ENCODE data around the gene BLOC1S1. TPM values are rescaled to one million over a fixed set of nuclear protein-coding genes. Genes with fewer than 3 reads are reported as not detected.

Gene BLOC1S1
- total and polyA plus RNA-seq, 9 of the 15 experiments (the other 6 are each of a cell fraction or from before 2014, with no cell fraction given) = 75.2 to 161 (median 98.8) TPM

DNA sequence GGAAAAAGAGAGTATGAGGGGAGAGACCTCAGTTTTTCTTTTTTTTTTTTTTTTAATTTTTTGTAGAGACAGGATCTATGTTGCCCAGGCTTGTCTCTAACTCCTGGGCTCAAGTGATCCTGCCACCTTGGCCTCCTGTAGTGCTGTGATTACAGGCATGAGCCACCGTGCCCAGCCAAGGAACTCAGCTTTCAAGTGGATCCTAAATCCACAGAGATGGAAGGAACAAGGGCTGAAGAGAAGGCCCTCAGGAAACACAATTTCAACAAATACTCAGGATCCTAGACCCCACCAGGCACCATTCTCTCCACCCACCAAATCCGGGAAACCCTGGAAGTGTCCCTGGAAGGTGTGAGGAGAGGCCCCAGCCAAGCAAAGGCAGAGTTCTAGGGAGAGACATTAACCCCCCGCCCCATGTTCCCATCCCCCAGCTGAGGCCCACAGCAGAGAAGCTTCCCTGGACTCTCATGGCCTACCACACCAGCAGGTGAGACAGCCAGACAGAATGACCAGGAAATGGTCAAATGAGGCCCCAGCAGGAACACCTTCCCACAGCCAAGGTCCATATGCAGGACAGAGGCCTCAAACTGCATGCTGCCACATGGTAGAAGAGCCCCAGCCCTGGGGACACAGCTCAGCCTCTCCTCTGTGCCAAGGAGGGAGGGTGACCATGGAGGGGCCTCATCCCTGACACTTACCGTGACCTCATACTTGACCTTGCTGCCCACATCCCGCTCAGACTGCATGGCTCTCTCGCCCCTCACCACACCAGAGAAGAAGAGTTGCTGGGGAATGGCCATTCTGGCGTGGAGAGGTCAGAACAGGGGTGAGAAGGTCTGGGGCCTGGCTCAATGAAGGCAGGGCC, 22.3 kb upstream of the BLOC1S1 start:
- Histone ChIP-seq H2AFZ (ENCODE audit: low read depth, low read length) (no peak overlapping the region), H3K9me1 (ENCODE audit: control insufficient read depth, insufficient read depth, low read length) (no peaks in the 10 kb centered on the region), H3K27ac (ENCODE audit: extremely low read depth, low read depth, low read length) (no peak overlapping the region), H3K27me3 (ENCODE audit: control insufficient read depth in 2 of 2, insufficient read depth in 2 of 2, low read length in 2 of 2) (peaks cover 23 to 47% of the 10 kb centered on the region in 2 experiments; a peak in 4 of 5 replicates), H3K4me1 (replicated peaks in 1 of 2; ENCODE audit: control insufficient read depth in 2 of 2, insufficient read depth in 2 of 2, low read length in 2 of 2) (peaks cover 0 to 10% of the 10 kb centered on the region in 2 experiments; a peak in 1 of 5 replicates), H3K4me3 (no peak overlapping the region), H3K4me2 (ENCODE audit: insufficient read depth, low read length) (no peak overlapping the region), H3K9ac (ENCODE audit: insufficient read depth in 1 of 2, low read depth in 2 of 2, low read length in 2 of 2) (no peak overlapping the region; a peak in 1 of 4 replicates), H3K79me2 (ENCODE audit: control insufficient read depth, insufficient read depth, low read length) (no peaks in the 10 kb centered on the region), H3K9me3 (replicated peaks; ENCODE audit: control insufficient read depth, insufficient read depth, low read depth, low read length) (no peaks in the 10 kb centered on the region), H3K36me3 (ENCODE audit: control insufficient read depth, insufficient read depth, low read length) (no peaks in the 10 kb centered on the region), H4K20me1 (replicated peaks; ENCODE audit: control insufficient read depth, insufficient read depth, low read length) (no peaks in the 10 kb centered on the region; the same call in 1 of the 2 replicates)
- WGBS (ENCODE audit: insufficient coverage, low coverage, missing lambda C conversion rate) = 20% methylated on average over 6 of the region's 7 CpGs
- ChIA-PET CTCF (ENCODE audit: low intra/inter-chr PET ratio) (no interaction called here), POLR2A (interaction anchor here (0.6 kb wide), 2 partner anchors 54 to 90 kb away, joined by 3 to 4 read pairs; no protein-coding TSS in a partner anchor)
- FAIRE-seq (no peak), ATAC-seq (no peak), DNase-seq (ENCODE audit: extremely low read depth in 1 of 4, low spot score in 3 of 4) (no peak)
- BruUV-seq (replicated peaks) = no TSS peak
- TF ChIP-seq SMARCA4 (IDR thresholded peaks at IDR 0.05) = no peak
- TF ChIP-seq CEBPG (CRISPR knock-in tag; IDR thresholded peaks at IDR 0.05) = no peak
- TF ChIP-seq CEBPG (tag; conservative IDR thresholded peaks at IDR 0.05 in 1 of 2, IDR thresholded peaks at IDR 0.05 in 1 of 2) = no peak
- no peak for TF ChIP-seq POLR2AphosphoS2 (IDR thresholded peaks at IDR 0.05; ENCODE audit: low read length)
- no peak for TF ChIP-seq PHTF2 (CRISPR knock-in tag; IDR thresholded peaks at IDR 0.05)
- no peak for TF ChIP-seq MAFK (IDR thresholded peaks at IDR 0.05; ENCODE audit: low read length)
- intact Hi-C loops (cut with micrococcal nuclease) (no loop called here), in situ Hi-C loops (cut with MboI) (no loop called here)
